A549 (cell line): ENCODE data around the gene GLIPR1L2. TPM values are rescaled to one million over a fixed set of nuclear protein-coding genes. Genes with fewer than 3 reads are reported as not detected.
A peak's percentile ranks its signal among the peaks of the same experiment; 100 is the strongest.
"Not testable (repeated sequence)": the region's sequence is repeated elsewhere in the genome, so short reads cannot be mapped to it uniquely, and the experiment has no call there.

ENCODE experiments used
- ATAC-seq, 2 experiments: fragments of 200-7000 bp in 1 of 2; fragments of >200 bp in 1 of 2; cut with Nextera tagmentation in 1 of 2; cut with Tn5 transposase in 1 of 2; 3 replicates each; pipeline versions ENCODE4 v1.8.0 to v1.9.1; 2018 to 2020; ENCODE audit warnings: mild to moderate bottlenecking in 1 of 2, moderate library complexity in 1 of 2
- CTCF ChIA-PET: fragments of 300-600 bp; sonication (Branson Sonifier 250); formaldehyde crosslinking; extraction: SDS; loops from one replicate; lab custom pipeline; 2021; ENCODE audit warnings: antibody characterized with exemption, inconsistent platforms; lab: Yijun Ruan, JAX
- POLR2A ChIA-PET: fragments of 350-600 bp; formaldehyde crosslinking; extraction: SDS; loops from one replicate; lab custom pipeline; 2021; ENCODE audit warnings: antibody characterized with exemption, inconsistent platforms; lab: Yijun Ruan, JAX
- DNase-seq, 2 experiments: peaks; one replicate each; pipeline versions ENCODE4 v3.0.0 to v3.0.0-alpha.2; 2011 to 2016; ENCODE audit warnings: low read depth in 1 of 2, low spot score in 1 of 2
- FAIRE-seq: peaks from 2 replicates; lab custom pipeline; 2011; peaks lifted over from hg19 to GRCh38; lab: Jason Lieb, UNC
- H3K27ac ChIP-seq, 2 experiments: fragments of >200 bp; sonication (Bioruptor Twin); formaldehyde crosslinking; 3 replicates each; pipeline ENCODE4 v1.5.1; 2016 to 2017
- H3K4me1 ChIP-seq: fragments of >200 bp; sonication (Bioruptor Twin); formaldehyde crosslinking; 3 replicates; pipeline ENCODE4 v1.6.1; 2016
- H3K4me2 ChIP-seq: fragments of >200 bp; sonication (Bioruptor Twin); formaldehyde crosslinking; 3 replicates; pipeline ENCODE4 v1.6.1; 2016
- H3K4me3 ChIP-seq: fragments of >200 bp; sonication (Bioruptor Twin); formaldehyde crosslinking; 3 replicates; pipeline ENCODE4 v1.5.1; 2016
- H3K9me3 ChIP-seq: fragments of >200 bp; sonication (Bioruptor Twin); formaldehyde crosslinking; 3 replicates; pipeline ENCODE4 v1.6.1; 2016
- BHLHE40 ChIP-seq: IDR thresholded peaks from 2 replicates; pipeline ENCODE4 v1.6.1; 2012; ENCODE audit warnings: low read depth, low read length, inconsistent platforms
- CBX2 ChIP-seq: fragments of 200-600 bp; sonication (generic); IDR thresholded peaks from 2 replicates; pipeline ENCODE4 v1.6.1; 2016; ENCODE audit warnings: low read depth, mild to moderate bottlenecking, borderline replicate concordance
- CBX8 ChIP-seq: fragments of 200-600 bp; sonication (generic); IDR thresholded peaks from 2 replicates; pipeline ENCODE4 v1.6.1; 2016
- CHD4 ChIP-seq: fragments of 200-600 bp; sonication (generic); IDR thresholded peaks from 2 replicates; pipeline ENCODE4 v1.6.1; 2016; ENCODE audit warnings: antibody characterized with exemption, mild to moderate bottlenecking, borderline replicate concordance
- FOXS1 ChIP-seq: fragments of 250-450 bp; sonication (Bioruptor Pico); IDR thresholded peaks from 2 replicates; pipeline ENCODE4 v1.5.0; 2020; ENCODE audit warnings: mild to moderate bottlenecking, moderate library complexity
- HDAC2 ChIP-seq: fragments of 200-600 bp; sonication (generic); IDR thresholded peaks from 2 replicates; pipeline ENCODE4 v1.6.1; 2016
- HEYL ChIP-seq: fragments of 250-450 bp; sonication (Bioruptor Pico); IDR thresholded peaks from 2 replicates; pipeline ENCODE4 v1.8.0; 2021; ENCODE audit warnings: mild to moderate bottlenecking, moderate library complexity
- HOXA7 ChIP-seq: fragments of 250-450 bp; sonication (Bioruptor Pico); IDR thresholded peaks from 2 replicates; pipeline ENCODE4 v1.5.0; 2020; ENCODE audit warnings: mild to moderate bottlenecking, moderate library complexity
- HOXB13 ChIP-seq: fragments of 250-450 bp; sonication (Bioruptor Pico); IDR thresholded peaks from 2 replicates; pipeline ENCODE4 v1.5.0; 2020; ENCODE audit warnings: low read depth, mild to moderate bottlenecking, moderate library complexity
- HOXB5 ChIP-seq: fragments of 250-450 bp; sonication (Bioruptor Pico); IDR thresholded peaks from 2 replicates; pipeline ENCODE4 v1.5.0; 2020; ENCODE audit warnings: mild to moderate bottlenecking, moderate library complexity
- JUN ChIP-seq, 2 experiments: fragments of >200 bp; sonication (Bioruptor Twin); formaldehyde crosslinking; IDR thresholded peaks; 2 replicates in 1 of 2; 3 replicates in 1 of 2; pipeline ENCODE4 v1.6.1; 2016 to 2017
- KDM1A ChIP-seq: fragments of 200-600 bp; sonication (generic); IDR thresholded peaks from 2 replicates; pipeline ENCODE4 v1.6.1; 2016; ENCODE audit warnings: low read depth, mild to moderate bottlenecking
- KDM5A ChIP-seq: fragments of 200-600 bp; sonication (generic); IDR thresholded peaks from 2 replicates; pipeline ENCODE4 v1.6.1; 2016; ENCODE audit warnings: antibody characterized with exemption, mild to moderate bottlenecking
- MAFK ChIP-seq: fragments of 450-650 bp; IDR thresholded peaks from 2 replicates; pipeline ENCODE4 v1.6.1; 2014; ENCODE audit not compliant: partially characterized antibody
- MAZ ChIP-seq: fragments of 150-350 bp; IDR thresholded peaks from 2 replicates; pipeline ENCODE4 v1.6.1; 2014; ENCODE audit warnings: antibody characterized with exemption, low read depth, low read length, borderline replicate concordance
- MYC ChIP-seq: IDR thresholded peaks from 2 replicates; pipeline ENCODE4 v1.6.1; 2012; ENCODE audit warnings: mild to moderate bottlenecking, inconsistent platforms, low read length, improper control_type of control experiment, borderline replicate concordance
- NFE2L2 ChIP-seq: fragments of 150-350 bp; conservative IDR thresholded peaks from 2 replicates; pipeline ENCODE4 v1.6.1; 2014; ENCODE audit warnings: low read length
- RAD21 ChIP-seq, 2 experiments: fragments of >200 bp in 1 of 2; sonication (Bioruptor Twin) in 1 of 2; formaldehyde crosslinking in 1 of 2; IDR thresholded peaks in 1 of 2; conservative IDR thresholded peaks in 1 of 2; 2 replicates in 1 of 2; 3 replicates in 1 of 2; pipeline ENCODE4 v1.6.1; 2012 to 2018; ENCODE audit warnings: inconsistent platforms in 1 of 2
- RARB ChIP-seq: fragments of 250-450 bp; sonication (Bioruptor Pico); IDR thresholded peaks from 2 replicates; pipeline ENCODE4 v1.8.0; 2021; ENCODE audit warnings: mild to moderate bottlenecking, moderate library complexity
- SREBF2 ChIP-seq: fragments of 450-650 bp; IDR thresholded peaks from 2 replicates; pipeline ENCODE4 v1.6.1; 2014; ENCODE audit warnings: mild to moderate bottlenecking, moderate library complexity
- TFCP2L1 ChIP-seq: fragments of 250-450 bp; sonication (Bioruptor Pico); IDR thresholded peaks from 2 replicates; pipeline ENCODE4 v1.5.0; 2021; ENCODE audit warnings: mild to moderate bottlenecking
- ZC3H11A ChIP-seq: fragments of 450-650 bp; IDR thresholded peaks from 2 replicates; pipeline ENCODE4 v1.6.1; 2014; ENCODE audit warnings: antibody characterized with exemption, mild to moderate bottlenecking
- WGBS: methylation state at CpG from one replicate; pipeline ENCODE4 v1.1.6; 2017; ENCODE audit errors: missing lambda C conversion rate; 5-methylcytosine and 5-hydroxymethylcytosine counted together
- polyA plus RNA-seq, 4 experiments: library from polyadenylated mRNA; depleted of rRNA in 3 of 4; stranded (reverse); fragments of >200 nt; fragmentation: RNase III in 1 of 4; extraction: RNeasy Plus Mini Kit Qiagen cat#74134 plus additional on column Dnase treatment in 1 of 4; gene quantifications; 2 replicates in 3 of 4; 3 replicates in 1 of 4; pipeline ENCODE4 v1.2.3, GENCODE V29; 2011 to 2017
- TF ChIP-seq, protein P1 (sequence below): IDR thresholded peaks from 2 replicates; pipeline ENCODE4 v1.6.1; 2012; ENCODE audit warnings: low read depth, borderline replicate concordance
- TF ChIP-seq, protein P2 (sequence below): IDR thresholded peaks from 2 replicates; pipeline ENCODE4 v1.6.1; 2012
- TF ChIP-seq, protein P3 (sequence below): fragments of 450-650 bp; IDR thresholded peaks from 2 replicates; pipeline ENCODE4 v1.6.1; 2014; ENCODE audit warnings: antibody characterized with exemption
- TF ChIP-seq, protein P4 (sequence below): fragments of 150-350 bp; IDR thresholded peaks from 2 replicates; pipeline ENCODE4 v1.6.1; 2014; ENCODE audit warnings: low read depth, mild to moderate bottlenecking, low read length

Gene GLIPR1L2
- polyA plus RNA-seq, 2 of the 4 experiments (the other 2 are of a cell fraction) = 0.40 to 0.90 TPM

DNA sequence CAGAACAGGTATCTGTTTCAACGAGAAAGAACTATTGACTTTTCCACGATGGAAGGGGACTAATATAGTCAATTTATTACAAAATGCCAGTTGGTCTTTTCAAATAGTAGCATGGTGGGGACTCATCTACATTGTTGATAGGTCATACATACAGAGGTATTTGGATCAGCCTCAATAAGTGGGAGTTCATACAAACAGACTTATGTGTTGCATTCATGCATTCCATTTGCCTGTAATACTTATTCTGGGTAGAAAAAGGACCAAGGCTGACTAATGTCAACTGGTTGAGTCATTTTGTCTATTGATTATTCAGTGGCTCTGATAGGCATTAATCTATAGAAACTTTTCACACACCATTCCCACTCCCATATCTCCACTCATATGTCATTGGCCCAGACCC lies 48.2 kb downstream of the GLIPR1L2 start:
- Histone ChIP-seq H3K4me3 (no peak overlapping the region), H3K4me1 (peaks cover 9% of the 10 kb centered on the region; the same call in 2 of the 3 replicates), H3K27ac (no peak overlapping the region), H3K9me3 (peaks cover 21% of the 10 kb centered on the region; the same call in 2 of the 3 replicates), H3K4me2 (no peak overlapping the region)
- CTCF ChIA-PET = no interaction called here
- no peak for DNase-seq
- TF ChIP-seq MYC = no peak
- TF ChIP-seq TFCP2L1 = no peak
- TF ChIP-seq, protein P1, sequence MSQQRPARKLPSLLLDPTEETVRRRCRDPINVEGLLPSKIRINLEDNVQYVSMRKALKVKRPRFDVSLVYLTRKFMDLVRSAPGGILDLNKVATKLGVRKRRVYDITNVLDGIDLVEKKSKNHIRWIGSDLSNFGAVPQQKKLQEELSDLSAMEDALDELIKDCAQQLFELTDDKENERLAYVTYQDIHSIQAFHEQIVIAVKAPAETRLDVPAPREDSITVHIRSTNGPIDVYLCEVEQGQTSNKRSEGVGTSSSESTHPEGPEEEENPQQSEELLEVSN = no peak
- no peak for TF ChIP-seq SREBF2
- TF ChIP-seq FOXS1 = no peak
- no peak for TF ChIP-seq BHLHE40
- no peak for TF ChIP-seq HEYL
- TF ChIP-seq KDM5A = no peak
- no peak for TF ChIP-seq CBX2
- WGBS = 39% methylated on average over 2 of the region's 2 CpGs
- POLR2A ChIA-PET = no interaction called here
- FAIRE-seq = no peak
- ATAC-seq = no peak

DNA sequence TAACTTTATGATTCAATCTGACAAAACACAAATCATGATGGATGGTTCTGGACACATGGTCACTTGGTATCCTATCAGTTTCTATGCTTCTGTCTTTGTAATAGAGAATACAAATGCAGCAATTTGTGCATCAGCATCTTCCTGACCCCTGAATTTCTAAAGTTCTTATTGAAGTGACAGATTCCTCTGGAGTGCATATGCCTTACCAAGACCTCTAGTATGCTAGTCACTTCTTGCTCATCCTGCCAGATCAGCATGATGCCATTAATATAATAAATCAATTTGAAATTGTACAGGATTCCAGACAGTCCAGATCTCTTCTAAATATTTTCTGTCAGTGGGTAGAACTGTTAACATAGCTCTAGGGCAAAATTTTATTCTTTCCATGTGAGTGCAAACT lies 49.0 kb downstream of the GLIPR1L2 start:
- ATAC-seq = no peak
- H3K4me3 ChIP-seq = no peak overlapping the region
- DNase-seq = no peak
- TF ChIP-seq NFE2L2 = no peak
- TF ChIP-seq RARB (CRISPR knock-in tag) = no peak
- TF ChIP-seq, protein P2, sequence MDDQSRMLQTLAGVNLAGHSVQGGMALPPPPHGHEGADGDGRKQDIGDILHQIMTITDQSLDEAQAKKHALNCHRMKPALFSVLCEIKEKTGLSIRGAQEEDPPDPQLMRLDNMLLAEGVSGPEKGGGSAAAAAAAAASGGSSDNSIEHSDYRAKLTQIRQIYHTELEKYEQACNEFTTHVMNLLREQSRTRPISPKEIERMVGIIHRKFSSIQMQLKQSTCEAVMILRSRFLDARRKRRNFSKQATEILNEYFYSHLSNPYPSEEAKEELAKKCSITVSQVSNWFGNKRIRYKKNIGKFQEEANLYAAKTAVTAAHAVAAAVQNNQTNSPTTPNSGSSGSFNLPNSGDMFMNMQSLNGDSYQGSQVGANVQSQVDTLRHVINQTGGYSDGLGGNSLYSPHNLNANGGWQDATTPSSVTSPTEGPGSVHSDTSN = no peak
- no peak for TF ChIP-seq MAZ
- no peak for TF ChIP-seq CBX8
- no peak for TF ChIP-seq JUN (IDR thresholded peaks at IDR 0.05)
- no peak for TF ChIP-seq ZC3H11A
- no peak for TF ChIP-seq HOXA7 (CRISPR knock-in tag)
- no peak for TF ChIP-seq KDM1A
- no peak for TF ChIP-seq CHD4
- TF ChIP-seq, protein P3, sequence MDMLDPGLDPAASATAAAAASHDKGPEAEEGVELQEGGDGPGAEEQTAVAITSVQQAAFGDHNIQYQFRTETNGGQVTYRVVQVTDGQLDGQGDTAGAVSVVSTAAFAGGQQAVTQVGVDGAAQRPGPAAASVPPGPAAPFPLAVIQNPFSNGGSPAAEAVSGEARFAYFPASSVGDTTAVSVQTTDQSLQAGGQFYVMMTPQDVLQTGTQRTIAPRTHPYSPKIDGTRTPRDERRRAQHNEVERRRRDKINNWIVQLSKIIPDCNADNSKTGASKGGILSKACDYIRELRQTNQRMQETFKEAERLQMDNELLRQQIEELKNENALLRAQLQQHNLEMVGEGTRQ = no peak
- TF ChIP-seq MAFK = no peak
- TF ChIP-seq HDAC2 = no peak
- no peak for TF ChIP-seq BHLHE40
- no peak for TF ChIP-seq HOXB13 (CRISPR knock-in tag)
- no peak for TF ChIP-seq RAD21 (conservative IDR thresholded peaks at IDR 0.05 in 1 of 2, IDR thresholded peaks at IDR 0.05 in 1 of 2)
- TF ChIP-seq, protein P4, sequence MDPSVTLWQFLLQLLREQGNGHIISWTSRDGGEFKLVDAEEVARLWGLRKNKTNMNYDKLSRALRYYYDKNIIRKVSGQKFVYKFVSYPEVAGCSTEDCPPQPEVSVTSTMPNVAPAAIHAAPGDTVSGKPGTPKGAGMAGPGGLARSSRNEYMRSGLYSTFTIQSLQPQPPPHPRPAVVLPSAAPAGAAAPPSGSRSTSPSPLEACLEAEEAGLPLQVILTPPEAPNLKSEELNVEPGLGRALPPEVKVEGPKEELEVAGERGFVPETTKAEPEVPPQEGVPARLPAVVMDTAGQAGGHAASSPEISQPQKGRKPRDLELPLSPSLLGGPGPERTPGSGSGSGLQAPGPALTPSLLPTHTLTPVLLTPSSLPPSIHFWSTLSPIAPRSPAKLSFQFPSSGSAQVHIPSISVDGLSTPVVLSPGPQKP = no peak
- no peak for TF ChIP-seq HOXB5 (CRISPR knock-in tag)
- no peak for TF ChIP-seq TFCP2L1
- TF ChIP-seq, all 56 proteins: peak for 0
- Histone ChIP-seq H3K4me2 (no peak overlapping the region), H3K4me1 (peaks cover 15% of the 10 kb centered on the region), H3K9me3 (peaks cover 21% of the 10 kb centered on the region; the same call in 2 of the 3 replicates), H3K27ac (no peak overlapping the region)
- no peak for FAIRE-seq
- ChIA-PET CTCF (no interaction called here), POLR2A (no interaction called here)

DNA sequence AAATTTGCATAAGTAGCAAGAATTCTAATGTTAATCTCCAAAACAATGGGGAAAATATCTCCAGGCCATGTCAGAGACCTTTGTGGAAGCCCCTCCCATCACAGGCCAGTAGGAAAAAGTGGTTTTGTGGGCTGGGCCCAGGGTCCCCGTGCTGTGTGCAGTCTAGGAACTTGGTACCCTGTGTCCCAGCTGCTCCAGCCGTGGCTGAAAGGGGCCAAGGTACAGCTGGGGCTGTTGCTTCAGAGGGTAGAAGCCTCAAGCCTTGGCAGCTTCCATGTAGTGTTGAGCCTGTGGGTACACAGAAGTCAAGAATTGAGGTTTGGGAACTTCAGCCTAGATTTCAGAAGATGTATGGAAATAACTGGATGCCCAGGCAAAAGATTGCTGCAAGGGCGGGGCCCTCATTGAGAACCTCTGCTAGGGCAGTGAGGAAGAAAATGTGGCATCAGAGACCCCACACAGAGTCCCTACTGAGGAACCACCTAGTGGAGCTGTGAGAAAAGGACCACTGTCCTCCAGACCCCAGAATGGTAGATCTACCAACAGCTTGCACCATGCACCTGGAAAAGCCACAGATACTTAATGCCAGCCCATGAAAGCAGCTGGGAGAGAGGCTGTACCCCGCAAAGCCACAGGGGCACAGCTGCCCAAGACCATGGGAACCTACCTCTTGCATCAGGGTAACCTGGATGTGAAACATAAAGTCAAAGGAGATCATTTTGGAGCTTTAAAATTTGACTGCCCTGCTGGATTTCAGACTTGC lies 51.0 kb downstream of the GLIPR1L2 start:
- H3K9me3 ChIP-seq = peaks cover 14% of the 10 kb centered on the region; the same call in 2 of the 3 replicates
- FAIRE-seq, ATAC-seq, POLR2A ChIA-PET, H3K4me3 ChIP-seq, DNase-seq, H3K27ac ChIP-seq: not testable (repeated sequence)
- H3K4me1 ChIP-seq = peaks cover 19% of the 10 kb centered on the region
- peak overlapping the region; percentile 27; the same call in 2 of the 3 replicates for H3K4me2 ChIP-seq
- 41% methylated on average over 4 of the region's 4 CpGs for WGBS
- CTCF ChIA-PET = interaction anchor here (0.6 to 1.6 kb wide), 3 partner anchors 50 to 663 kb away, joined by 3 to 5 read pairs (median 3); partner anchors contain the start of gene GLIPR1L2

DNA sequence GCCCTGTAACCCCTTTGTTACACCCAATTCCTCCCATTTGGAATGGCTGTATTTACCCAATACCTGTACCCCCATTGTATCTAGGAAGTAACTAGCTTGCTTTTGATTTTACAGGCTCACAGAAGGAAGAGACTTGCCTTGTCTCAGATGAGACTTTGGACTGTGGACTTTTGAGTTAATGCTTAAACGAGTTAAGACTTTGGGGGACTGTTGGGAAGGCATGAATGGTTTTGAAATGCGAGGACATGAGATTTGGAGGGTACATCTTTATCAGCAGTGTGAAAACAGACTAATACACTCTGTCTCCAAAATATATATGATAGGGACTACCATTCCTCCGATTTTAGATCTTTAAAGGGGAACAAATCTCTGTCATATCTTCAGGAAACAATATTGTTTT lies 51.6 kb downstream of the GLIPR1L2 start:
- CTCF ChIA-PET = interaction anchor here (0.6 to 1.6 kb wide), 2 partner anchors 51 to 307 kb away, joined by 3 to 5 read pairs; partner anchors contain the start of gene GLIPR1L2
- FAIRE-seq, POLR2A ChIA-PET: not testable (repeated sequence)

More for the DNA sequence above, 51.6 kb downstream of the GLIPR1L2 start:
- H3K27ac ChIP-seq, DNase-seq, H3K4me3 ChIP-seq, H3K9me3 ChIP-seq, ATAC-seq: not testable (repeated sequence)
- peak overlapping the region; percentile 27; the same call in 2 of the 3 replicates for H3K4me2 ChIP-seq
- 15% methylated on average over 3 of the region's 3 CpGs for WGBS
- peaks cover 25% of the 10 kb centered on the region for H3K4me1 ChIP-seq
